Suprapubic skin (tissue), 4 donors: ENCODE measurements around the gene RIMOC1.

ENCODE experiments used
- CTCF ChIP-seq, 2 donors: fragments of 200-600 bp in 1 of 2; fragments of 450-650 bp in 1 of 2; sonication (generic) in 1 of 2; IDR thresholded peaks; one replicate each; pipeline ENCODE4 v1.5.1; 2016 to 2019; ENCODE audit warnings: antibody characterized with exemption in 2 of 2, mild to moderate bottlenecking in 1 of 2, moderate library complexity in 1 of 2
- EP300 ChIP-seq: sonication (generic); formaldehyde crosslinking; IDR thresholded peaks from one replicate; pipeline ENCODE4 v1.6.1; 2017; ENCODE audit warnings: antibody characterized with exemption
- POLR2A ChIP-seq, 2 donors: fragments of 450-650 bp; IDR thresholded peaks; one replicate each; pipeline ENCODE4 v1.6.1; 2017; ENCODE audit warnings: antibody characterized with exemption in 2 of 2, mild to moderate bottlenecking in 2 of 2, moderate library complexity in 2 of 2
- POLR2AphosphoS5 ChIP-seq, 3 donors: sonication (generic); formaldehyde crosslinking; IDR thresholded peaks; one replicate each; pipeline ENCODE4 v1.6.1; 2017; ENCODE audit warnings: antibody characterized with exemption in 3 of 3

GRCh38 chr5:41924526-41924871 lies 20.4 kb downstream of the RIMOC1 start:
- TF ChIP-seq POLR2A (IDR thresholded peaks at IDR 0.05) (no peak), POLR2AphosphoS5 (IDR thresholded peaks at IDR 0.05) (no peak), CTCF (IDR thresholded peaks at IDR 0.05) (no peak), EP300 (no peak)
